HG03097 (cell line): ENCODE results near the gene OR13C4.
"Not testable (repeated sequence)": the region's sequence is repeated elsewhere in the genome, so short reads cannot be mapped to it uniquely, and the experiment has no call there.

ENCODE experiments used
- ATAC-seq: cut with Tn5 transposase; IDR thresholded peaks from one replicate; pipeline ENCODE4 v1.9.1; 2021; ENCODE audit not compliant: unreplicated experiment, low FRiP score

Gene OR13C4

DNA sequence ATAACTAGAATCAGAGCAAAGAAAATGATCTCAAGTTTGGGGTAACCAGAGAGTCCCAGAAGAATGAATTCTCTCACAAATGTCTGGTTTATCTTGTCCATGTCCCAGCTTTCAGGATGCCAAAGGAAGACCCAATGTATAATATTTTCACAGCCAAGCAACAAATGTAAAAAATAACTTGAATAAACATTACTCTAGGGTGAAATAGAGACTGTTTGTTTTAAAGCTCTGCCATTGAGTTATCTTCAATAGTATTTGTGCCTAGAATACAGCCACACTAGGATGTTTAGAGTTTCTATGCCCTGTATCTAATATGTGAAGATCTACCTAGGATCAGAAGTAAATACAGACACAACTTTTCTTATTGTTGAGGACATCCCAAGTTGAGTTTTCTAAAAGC, at the start of gene OR13C4:
Gene OR13C4 (minus strand): TSS at position 101 of the 400 bp plus-strand sequence. CDS start 0 bp downstream, at position 101.
- ATAC-seq: no peak

DNA sequence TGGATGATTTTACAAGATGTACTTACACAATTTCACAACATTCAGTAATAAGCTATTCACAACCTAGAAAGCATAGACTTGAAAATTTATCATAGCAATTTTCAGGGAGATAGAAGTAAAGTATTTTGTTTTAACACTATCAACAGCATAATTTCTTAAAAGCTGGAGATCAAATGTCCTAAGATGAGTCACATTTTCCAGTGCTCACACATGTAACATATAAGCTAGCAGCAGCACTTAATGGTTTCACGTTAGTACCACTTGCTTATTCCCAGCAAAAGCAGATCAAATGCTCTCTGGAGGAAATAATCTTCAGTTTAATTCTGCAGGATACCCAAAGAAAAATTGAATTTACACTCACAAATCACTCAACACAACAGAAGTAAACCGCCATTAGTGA, 48.4 kb upstream of the OR13C4 start:
- no peak for ATAC-seq

DNA sequence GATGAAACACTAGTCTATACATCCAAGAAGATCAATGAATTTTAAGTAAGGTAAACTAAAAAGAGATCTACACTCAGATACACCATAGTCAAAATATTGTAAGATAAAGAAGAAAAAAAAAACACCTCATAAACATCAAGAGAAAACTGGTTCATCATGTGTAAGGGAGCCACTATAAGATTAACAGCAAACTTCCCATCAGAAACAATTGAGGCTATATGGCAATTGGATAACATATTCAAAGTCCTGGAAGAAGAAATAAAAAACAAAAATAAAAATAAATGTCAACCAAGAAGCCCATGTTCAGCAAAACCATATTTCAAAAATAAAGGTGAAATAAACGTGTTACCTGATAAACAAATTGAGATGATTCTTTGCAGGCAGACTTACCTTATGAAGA, 45.6 kb upstream of the OR13C4 start:
- no peak for ATAC-seq

DNA sequence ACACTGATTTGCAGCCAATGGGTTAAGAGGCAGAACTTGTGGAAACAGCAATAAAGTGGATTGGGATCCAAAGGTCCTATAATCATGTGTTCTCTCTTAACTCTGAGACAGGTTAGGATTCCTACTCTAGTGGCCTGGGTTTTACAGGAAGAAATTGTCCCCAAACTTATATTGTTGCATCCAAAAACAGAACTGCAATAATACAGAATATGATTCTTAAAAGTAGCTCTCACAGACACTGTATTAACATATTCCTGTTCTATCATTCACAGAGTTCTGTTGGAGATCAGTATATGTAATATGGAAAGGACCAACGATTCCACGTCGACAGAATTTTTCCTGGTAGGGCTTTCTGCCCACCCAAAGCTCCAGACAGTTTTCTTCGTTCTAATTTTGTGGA, 41.9 kb upstream of the OR13C4 start, which contains the start of gene OR13C8:
Gene OR13C8 (plus strand): TSS at position 301 of the 400 bp plus-strand sequence. CDS start 0 bp downstream, at position 301.
- no peak for ATAC-seq

- ATAC-seq: no peak
Observed at GRCh38 chr9:104564358-104564757, 37.3 kb upstream of the OR13C4 start.

- no peak for ATAC-seq
Observed at GRCh38 chr9:104556830-104557634, 30.0 kb upstream of the OR13C4 start.

- no peak for ATAC-seq
Observed at GRCh38 chr9:104555521-104555920, 28.5 kb upstream of the OR13C4 start.

DNA sequence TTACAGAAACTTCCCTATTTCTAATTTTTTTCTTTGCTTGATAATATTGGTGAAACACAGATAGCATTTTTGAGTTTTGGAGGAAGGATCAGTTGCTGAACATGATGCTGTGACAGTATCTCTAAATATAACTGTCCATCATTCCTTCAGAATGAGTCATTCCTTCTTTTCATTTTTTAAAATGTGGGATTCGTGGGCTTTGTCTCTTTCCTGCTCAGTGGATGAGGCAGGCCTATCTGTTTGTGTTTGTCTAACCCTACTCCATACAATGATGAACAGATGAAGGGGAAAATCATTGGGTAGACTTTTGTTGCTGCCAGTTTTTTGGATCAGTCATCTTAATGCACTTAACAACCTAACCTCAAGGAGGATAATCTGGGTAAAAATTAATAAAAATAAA, 26.3 kb upstream of the OR13C4 start:
- ATAC-seq: no peak

GRCh38 chr9:104544644-104545043, 17.6 kb upstream of the OR13C4 start:
- ATAC-seq: no peak

DNA sequence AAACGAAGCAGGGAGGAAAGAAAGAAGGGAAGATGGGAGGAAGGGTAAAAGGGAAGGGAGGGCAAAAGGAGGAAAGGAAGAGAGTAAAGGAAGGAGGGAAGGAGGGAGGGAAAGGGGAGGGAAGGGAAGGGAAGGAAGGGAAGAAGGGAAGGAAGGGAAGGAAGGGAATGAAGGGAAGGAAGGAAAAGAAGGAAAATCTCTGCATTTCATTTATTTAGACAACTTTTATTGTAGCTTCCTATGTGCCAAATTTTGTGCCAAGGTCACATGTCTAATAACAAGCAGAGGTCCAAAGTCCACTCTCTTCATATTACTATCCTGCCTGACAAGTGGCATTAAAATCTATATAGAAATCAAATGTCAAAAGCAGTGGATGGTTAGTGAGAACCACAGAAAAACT, 12.3 kb upstream of the OR13C4 start:
- no peak for ATAC-seq

DNA sequence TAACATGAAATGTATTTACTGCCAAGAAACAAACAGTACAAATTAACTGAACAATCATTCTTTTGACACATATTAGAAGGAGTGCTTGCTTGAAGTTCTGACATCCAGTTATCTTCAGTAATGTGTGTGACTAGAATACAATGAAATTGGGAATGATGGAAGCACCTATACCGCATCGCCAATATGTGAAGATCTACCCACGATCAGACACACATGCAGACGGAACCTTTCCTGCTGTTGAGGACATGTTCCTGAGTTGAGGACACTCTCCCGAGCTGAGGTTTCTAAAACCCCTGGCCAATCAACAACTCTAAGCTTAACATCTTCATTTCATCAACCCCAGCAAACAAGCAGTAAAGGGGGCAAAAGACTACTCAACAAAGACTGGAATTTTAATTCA, 9.7 kb upstream of the OR13C4 start, which contains the start of gene OR13C3:
Gene OR13C3 (minus strand): TSS at position 101 of the 400 bp plus-strand sequence. CDS start 133 bp downstream, outside the sequence.
- ATAC-seq: no peak

GRCh38 chr9:104520241-104520640, 6.8 kb downstream of the OR13C4 start:
- not testable (repeated sequence) for ATAC-seq

DNA sequence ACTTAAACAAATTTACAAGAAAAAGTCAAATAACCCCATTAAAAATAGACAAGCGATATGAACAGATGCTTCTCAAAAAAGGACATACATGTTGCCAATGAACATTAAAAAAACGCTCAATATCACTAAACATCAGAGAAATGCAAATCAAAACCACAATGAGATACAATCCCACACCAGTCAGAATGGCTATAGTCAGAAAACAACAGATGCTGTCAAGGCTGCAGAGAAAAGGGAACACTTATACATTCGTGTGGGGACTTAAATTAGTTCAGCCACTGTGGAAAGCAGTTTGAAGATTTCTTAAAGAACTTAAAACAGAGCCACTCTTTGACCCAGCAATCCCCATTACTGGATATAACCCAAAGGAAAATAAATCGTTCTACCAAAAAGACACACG, 12.1 kb downstream of the OR13C4 start:
- no peak for ATAC-seq

- ATAC-seq: no peak
Observed at GRCh38 chr9:104506565-104506964, 20.4 kb downstream of the OR13C4 start.

DNA sequence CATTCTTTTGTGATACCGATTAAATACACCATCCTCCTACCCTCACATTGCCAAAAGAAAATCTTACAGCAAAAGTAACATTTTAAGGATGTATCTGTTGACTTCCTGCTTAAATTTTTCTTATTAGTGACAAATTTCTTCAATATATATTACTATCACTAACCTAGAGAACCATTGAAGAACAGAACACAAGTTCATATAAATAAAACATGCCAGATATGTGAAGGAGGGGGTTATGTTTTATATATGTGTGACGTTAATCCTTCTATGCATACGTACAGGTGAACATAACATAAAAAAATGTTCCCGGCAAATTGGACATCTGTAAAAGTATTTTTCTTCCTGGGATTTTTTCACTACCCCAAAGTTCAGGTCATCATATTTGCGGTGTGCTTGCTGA, 23.0 kb downstream of the OR13C4 start, which contains the start of gene OR13F1:
Gene OR13F1 (plus strand): TSS at position 301 of the 400 bp plus-strand sequence. CDS start 0 bp downstream, at position 301.
- no peak for ATAC-seq

GRCh38 chr9:104503440-104503839, 23.6 kb downstream of the OR13C4 start:
- ATAC-seq: no peak

- ATAC-seq: no peak
Observed at GRCh38 chr9:104494808-104495207, 32.2 kb downstream of the OR13C4 start.

DNA sequence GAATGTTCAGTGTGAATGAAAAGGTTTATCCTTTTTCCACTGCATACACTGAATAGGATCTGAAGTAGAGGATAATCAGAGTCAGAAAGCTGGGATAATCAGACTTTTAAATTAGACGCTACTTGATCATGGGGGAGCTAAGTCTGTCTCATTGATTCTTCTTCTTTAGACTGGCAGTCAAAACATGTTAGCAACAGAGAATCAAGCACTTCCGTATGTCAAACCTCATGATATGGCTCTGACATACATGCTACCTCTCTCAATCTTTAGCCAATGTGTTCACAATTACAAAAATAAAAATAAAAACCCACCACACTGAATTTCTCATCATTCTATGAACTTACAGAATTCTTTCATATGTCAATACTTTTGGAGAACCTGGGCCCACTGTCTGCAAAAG, 42.0 kb downstream of the OR13C4 start:
- ATAC-seq: no peak

DNA sequence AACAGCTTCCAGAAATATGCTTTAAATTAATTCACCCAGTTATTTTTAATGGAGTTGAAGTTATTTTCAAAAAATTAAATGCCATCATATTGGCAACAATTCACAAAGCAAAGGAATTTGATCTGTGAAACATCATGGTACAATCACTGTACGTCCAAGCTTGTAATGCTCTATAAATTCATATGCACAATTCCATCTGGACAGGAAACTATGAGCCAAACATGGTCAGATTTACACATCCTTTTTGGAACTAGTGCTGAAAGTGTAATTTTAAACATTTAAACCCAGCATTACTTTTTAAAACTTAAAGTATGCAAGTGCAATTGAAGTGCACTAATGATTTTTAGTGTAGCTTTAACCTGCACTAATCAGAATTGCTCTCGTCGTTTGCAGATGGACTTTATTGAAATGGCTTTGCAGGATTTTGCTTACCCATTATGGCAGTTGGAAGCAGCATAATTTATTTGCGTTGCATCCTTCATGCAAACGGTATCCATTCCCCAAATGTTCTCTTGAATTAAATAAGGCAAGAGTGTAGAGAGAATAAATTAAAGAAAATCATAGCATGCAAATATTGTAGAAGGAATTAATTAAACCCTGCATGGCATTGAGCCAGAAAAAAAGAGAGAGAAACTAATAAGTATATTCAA, 44.0 kb downstream of the OR13C4 start:
- no peak for ATAC-seq
